Stimulated activated CD8-positive, alpha-beta memory T cell treated with anti-CD3 and anti-CD28 coated beads, Interleukin-15, amount 100 ng/mL, for 1 hour (primary cell): ENCODE data around the gene MYB.

ENCODE experiments used
- DNase-seq: peaks from one replicate; pipeline ENCODE4 v3.0.0-alpha.2; 2020; ENCODE audit warnings: low read depth

The MYB gene

DNA sequence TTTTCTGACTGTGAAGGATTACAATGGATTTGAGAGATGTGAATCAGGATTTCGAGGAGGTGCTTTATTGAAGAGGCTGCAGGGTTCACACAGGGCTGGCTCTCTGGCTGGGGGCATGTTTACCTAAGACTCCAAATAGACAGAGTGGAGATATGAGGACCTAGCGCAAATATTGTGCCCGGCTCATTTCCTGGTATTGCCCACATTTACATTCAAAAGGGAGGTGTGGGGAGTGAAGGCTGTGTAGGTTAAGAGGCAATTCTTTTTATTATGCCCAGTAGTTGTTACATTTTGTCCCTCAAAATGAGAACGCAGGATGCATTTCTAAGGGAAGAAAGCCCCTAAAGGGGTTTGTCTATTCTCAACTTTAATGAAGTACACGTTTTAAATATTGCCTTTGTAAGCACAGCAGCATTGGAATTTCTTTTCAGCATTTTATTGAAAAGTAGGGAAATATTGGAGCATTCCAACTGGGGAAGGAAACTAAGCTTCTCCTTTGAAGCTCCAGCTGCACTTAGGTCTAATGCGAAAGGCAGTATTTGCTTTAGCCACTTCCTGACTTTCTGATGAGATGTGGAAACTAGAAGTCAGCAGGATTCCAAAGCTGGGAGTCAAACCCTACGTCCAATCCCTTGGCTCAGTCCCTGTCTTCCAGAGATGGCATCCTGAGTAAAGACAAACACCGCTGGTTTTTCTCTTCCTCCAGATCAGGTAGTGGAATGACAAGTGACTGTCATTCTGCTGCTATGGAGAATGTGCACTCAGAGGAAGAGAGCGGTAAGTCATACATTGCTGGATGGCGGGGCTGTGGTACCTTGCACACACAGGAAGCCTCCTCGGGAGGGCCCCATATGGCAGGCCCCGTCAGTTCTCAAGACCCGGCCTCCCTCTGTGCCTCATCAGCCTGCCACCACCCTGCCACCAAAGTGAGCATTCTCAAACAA, 70.7 kb downstream of the MYB start:
- DNase-seq: no peak

DNA sequence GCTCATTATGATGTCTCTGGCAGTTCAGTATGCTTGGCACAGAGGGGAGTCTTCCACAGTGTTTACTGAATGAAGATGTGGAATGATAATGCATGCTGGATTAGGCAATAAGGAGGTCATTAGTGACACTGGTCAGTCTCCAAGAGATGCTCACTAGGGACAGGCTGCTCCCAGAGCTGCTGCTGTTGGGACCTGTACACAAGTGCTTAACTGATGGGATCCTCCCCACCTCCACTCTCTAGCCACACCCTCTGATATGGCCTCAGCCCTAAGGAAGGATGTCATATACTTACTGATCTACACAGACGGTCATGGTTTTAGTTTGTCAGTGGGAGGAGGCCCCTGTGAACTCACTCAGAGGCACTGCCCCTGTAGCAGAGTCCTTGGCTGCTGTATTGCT, 73.4 kb downstream of the MYB start:
- no peak for DNase-seq

DNA sequence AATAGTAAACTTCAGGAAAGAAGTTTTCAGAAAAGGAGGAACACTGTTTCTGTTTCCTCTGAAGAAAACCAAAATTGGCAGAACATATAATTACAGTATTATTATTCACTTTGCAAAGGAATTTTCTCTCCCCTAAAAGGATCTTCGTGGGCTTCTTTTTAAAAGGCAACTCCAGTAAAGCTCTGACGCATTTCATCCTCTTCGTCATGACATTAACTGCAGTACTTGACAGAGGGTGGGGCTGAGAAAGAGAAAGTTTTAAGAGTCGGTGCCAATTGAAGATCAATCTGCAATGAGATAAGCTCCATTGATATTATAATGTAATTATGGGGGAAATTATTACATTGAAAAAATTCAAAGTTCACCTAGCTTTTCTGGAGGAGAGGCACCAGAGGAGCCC, 75.8 kb downstream of the MYB start:
- DNase-seq: no peak

DNA sequence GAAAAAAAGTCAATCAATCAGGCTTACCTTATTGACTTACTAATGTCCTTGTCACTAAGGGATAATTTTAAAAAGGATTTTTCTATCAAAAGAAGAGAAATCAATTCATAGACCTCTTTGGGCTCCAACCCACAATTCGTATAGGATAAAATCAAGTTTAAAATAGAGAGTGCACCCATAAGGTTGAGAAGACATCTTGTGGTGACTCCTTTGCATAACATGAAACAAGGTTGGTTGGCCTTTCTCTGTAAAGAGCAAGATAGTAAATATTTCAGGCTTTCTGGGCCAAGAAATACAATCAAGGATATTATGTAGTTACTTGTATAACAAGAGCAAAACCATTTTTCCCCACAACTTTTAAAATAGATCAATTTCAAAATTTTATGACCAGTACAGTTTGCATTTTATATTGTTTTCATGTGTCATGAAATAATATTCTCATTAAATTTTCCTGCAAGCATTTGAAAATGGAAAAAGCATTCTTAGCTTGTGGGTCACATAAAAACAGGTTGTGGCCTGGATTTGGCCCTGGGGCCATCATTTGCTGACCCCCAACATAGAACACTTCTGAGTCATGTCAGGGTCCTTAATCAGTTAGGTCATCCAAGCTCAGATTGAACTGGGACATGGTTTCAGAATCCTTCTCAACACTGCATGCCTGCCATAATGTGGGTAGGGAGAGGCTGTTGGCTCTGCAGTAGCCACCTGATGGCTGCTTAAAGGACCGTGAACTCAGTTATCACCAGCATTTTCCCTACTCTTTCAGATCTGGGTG, 76.7 kb downstream of the MYB start:
- DNase-seq: no peak

DNA sequence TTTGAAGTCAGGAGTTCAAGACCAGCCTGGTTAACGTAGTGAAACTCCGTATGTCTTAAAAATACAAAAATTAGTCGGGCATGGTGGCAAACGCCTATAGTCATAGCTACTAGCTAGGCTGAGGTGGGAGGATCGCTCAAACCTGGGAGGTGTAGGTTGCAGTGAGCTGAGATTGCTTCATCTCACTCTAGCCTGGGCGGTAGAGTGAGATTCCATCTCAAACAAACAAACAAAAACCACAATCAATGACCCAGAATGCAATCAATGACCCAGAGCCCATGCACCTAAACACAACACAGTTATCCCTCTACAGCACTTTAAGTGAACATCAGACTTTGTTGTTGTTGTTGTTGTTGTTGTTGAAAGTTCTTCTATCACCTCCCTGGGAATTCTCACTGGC, 77.9 kb downstream of the MYB start:
- no peak for DNase-seq

GRCh38 chr6:135260612-135261011, 79.5 kb downstream of the MYB start:
- DNase-seq: no peak

DNA sequence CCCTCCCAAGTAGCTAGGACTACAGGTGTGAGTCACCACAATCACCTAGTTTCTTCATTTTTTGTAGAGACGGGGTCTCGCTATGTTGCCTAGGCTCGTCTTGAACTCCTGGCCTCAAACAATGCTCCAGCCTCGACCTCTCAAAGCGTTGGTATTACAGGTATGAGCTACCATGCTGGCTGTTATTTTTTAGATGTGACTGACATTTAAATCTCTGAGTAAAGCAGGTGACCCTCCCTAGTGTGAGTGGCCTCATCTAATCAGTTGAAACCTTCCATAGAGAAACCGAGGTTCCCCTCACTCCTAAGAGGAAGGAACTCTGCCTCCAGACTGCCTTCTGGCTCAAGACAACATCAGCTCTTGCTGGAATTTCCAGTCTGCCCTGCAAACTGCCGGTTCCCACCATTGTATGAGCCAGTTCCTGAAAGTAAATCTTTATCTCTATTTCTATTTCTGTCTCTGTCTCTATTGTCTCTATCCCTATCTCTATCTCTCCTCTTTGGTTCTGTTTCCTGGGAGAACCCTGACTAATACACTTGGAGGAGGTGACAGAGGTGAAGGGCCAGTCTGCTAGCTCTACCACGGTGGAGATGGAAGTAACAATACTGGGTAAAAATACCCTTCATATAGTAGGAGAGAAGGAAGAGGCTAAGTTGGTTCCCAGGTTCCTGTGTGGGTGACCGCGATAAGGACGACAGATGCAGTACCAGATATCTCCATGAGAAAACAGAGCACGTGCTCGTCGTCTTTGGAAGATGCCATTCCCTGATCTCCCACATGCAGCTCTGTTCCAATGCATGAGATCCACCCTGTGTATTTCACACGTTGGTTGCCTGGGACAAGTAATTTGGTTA, 81.0 kb downstream of the MYB start:
- DNase-seq: no peak

- no peak for DNase-seq
These were observed 84.2 kb downstream of the MYB start for GRCh38 chr6:135265278-135265677.

- no peak for DNase-seq
These were observed 85.6 kb downstream of the MYB start for GRCh38 chr6:135266675-135267074.

DNA sequence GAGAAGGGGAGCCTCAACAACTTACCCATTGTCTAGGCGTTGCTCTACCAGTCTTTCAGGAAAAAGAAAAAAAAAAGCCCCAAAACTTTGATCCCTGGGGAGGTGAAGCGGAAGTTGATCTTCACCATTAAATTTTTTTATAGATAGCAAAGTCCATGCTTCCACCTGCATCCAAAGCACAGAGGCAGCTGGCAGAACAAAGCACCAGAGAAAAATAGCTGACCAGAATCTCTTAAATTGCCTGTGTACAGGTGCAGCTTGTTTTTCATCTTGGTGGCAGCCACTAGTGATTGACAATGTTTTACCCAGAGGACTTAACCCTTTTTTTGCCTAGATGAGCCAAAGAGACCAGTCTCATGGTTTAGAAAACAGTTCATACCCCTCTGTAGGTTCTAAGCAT, 86.0 kb downstream of the MYB start:
- no peak for DNase-seq

DNA sequence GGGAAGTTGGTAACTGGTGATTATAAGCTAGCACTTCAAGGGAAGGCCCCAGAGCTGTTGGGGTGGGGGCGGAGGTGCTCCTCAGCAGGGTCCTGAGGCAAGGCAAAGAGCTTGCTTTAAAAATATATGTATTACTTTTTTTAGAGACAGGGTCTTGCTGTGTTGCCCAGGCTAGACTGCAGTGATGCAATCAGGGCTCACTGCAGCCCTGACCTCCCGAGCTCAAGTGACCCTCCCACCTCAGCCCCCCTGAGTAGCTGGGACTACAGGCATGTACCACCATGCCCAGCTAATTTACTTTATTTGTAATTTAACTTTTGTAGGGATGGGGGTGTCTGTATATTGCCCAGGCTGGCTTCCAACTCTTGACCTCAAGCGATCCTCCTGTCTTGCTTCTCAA, 87.2 kb downstream of the MYB start:
- DNase-seq: no peak

- DNase-seq: no peak
These were observed 87.6 kb downstream of the MYB start for GRCh38 chr6:135268740-135269139.
